ENCODE data around the gene HOXD12.

Gene HOXD12

GRCh38 chr2:176099728-176100546 lies at the start of gene HOXD12:
TSS of gene HOXD12 (plus strand) at chr2:176099795. CDS start at chr2:176099802, 7 bp downstream.
- no peak for DNase-seq (ENCODE audit: low read depth)

- no peak for DNase-seq (ENCODE audit: low read depth)
Observed at GRCh38 chr2:176056406-176056805, 43.2 kb upstream of the HOXD12 start.

GRCh38 chr2:176063958-176064357 lies 35.6 kb upstream of the HOXD12 start:
- DNase-seq (ENCODE audit: low read depth): no peak

- no peak for DNase-seq (ENCODE audit: low read depth)
Observed at GRCh38 chr2:176066645-176067588, 32.7 kb upstream of the HOXD12 start.

- DNase-seq (ENCODE audit: low read depth): no peak
Observed at GRCh38 chr2:176067589-176068418, 31.8 kb upstream of the HOXD12 start.

GRCh38 chr2:176068419-176068832 lies 31.2 kb upstream of the HOXD12 start:
- DNase-seq (ENCODE audit: low read depth): no peak

GRCh38 chr2:176071330-176072291 lies 28.0 kb upstream of the HOXD12 start:
- no peak for DNase-seq (ENCODE audit: low read depth)

- DNase-seq (ENCODE audit: low read depth): no peak
Observed at GRCh38 chr2:176072292-176072669, 27.3 kb upstream of the HOXD12 start.

- DNase-seq (ENCODE audit: low read depth): no peak
Observed at GRCh38 chr2:176072951-176073904, 26.4 kb upstream of the HOXD12 start.

GRCh38 chr2:176074919-176075425 lies 24.6 kb upstream of the HOXD12 start:
- no peak for DNase-seq (ENCODE audit: low read depth)

- no peak for DNase-seq (ENCODE audit: low read depth)
Observed at GRCh38 chr2:176075481-176075880, 24.1 kb upstream of the HOXD12 start.

- no peak for DNase-seq (ENCODE audit: low read depth)
Observed at GRCh38 chr2:176076063-176076462, 23.5 kb upstream of the HOXD12 start.

- no peak for DNase-seq (ENCODE audit: low read depth)
Observed at GRCh38 chr2:176076796-176077195, 22.8 kb upstream of the HOXD12 start.

GRCh38 chr2:176078541-176079284 lies 20.9 kb upstream of the HOXD12 start:
- no peak for DNase-seq (ENCODE audit: low read depth)

GRCh38 chr2:176079285-176079830 lies 20.2 kb upstream of the HOXD12 start:
- no peak for DNase-seq (ENCODE audit: low read depth)

GRCh38 chr2:176079831-176080539 lies 19.6 kb upstream of the HOXD12 start:
- no peak for DNase-seq (ENCODE audit: low read depth)

- no peak for DNase-seq (ENCODE audit: low read depth)
Observed at GRCh38 chr2:176080540-176081375, 18.8 kb upstream of the HOXD12 start.

Data from stimulated activated CD8-positive, alpha-beta memory T cell treated with anti-CD3 and anti-CD28 coated beads, Interleukin-12 subunit alpha, Interleukin-12 subunit beta, amount 100 ng/mL, for 4 hours (primary cell).